GM18511 (cell line): ENCODE data around the gene EHD1.
A peak's percentile ranks its signal among the peaks of the same experiment; 100 is the strongest.

ENCODE experiments used
- ATAC-seq: cut with Tn5 transposase; IDR thresholded peaks from one replicate; pipeline ENCODE4 v1.9.1; 2021; ENCODE audit warnings: mild to moderate bottlenecking, moderate library complexity; ENCODE audit not compliant: unreplicated experiment

Gene EHD1

DNA sequence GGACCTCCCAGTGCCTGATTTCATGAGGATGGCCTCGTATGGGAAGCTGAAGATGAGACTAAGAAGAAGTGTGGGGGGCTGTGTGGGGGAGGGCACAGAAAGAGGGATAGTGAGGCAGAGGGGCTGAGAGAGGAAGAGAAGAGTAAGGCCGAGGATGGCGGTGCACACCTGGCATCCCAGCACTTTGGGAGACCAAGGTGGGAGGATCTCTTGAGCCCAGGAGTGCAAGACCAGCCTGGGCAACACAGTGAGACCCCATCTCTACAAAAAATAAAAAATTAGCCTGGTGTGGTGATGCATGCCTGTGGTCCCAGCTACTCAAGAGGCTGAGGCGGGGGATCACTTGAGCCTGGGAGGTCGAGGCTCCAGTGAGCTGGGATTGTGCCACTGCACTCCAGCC is 13.5 kb upstream of the EHD1 start:
- ATAC-seq = no peak

DNA sequence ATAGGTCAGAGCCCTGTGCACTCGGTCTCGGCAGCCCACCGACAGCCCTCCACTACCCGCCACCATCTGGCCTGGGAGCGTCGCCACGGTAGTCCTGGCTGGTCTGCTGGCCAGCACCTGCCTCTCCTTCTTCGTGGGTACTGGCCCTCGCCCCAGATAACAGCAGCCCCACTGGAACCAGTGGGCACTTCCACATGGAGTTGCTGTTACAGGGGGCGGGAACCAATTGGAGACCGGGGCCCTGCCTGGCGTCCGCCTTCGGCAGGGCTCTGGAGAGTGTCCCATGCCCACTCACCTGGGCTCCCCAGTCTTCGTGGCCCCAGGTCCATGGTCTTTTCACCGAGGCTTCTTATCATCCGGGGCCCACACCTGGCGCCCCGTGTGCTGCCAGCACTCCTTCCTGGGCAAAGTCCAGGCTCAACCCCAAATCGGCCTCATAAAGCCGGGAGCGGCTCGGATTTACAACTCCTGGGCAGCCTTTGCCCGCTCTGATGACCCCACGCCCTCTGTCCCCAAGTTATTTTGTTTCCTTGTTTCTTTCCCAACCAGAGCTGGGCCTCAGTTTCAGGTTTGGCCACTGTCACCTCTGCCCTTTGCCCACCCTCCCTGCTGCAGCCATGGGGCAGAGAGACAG is 12.9 kb upstream of the EHD1 start:
- no peak for ATAC-seq

GRCh38 chr11:64890522-64890939 is 12.1 kb upstream of the EHD1 start:
- ATAC-seq = no peak

DNA sequence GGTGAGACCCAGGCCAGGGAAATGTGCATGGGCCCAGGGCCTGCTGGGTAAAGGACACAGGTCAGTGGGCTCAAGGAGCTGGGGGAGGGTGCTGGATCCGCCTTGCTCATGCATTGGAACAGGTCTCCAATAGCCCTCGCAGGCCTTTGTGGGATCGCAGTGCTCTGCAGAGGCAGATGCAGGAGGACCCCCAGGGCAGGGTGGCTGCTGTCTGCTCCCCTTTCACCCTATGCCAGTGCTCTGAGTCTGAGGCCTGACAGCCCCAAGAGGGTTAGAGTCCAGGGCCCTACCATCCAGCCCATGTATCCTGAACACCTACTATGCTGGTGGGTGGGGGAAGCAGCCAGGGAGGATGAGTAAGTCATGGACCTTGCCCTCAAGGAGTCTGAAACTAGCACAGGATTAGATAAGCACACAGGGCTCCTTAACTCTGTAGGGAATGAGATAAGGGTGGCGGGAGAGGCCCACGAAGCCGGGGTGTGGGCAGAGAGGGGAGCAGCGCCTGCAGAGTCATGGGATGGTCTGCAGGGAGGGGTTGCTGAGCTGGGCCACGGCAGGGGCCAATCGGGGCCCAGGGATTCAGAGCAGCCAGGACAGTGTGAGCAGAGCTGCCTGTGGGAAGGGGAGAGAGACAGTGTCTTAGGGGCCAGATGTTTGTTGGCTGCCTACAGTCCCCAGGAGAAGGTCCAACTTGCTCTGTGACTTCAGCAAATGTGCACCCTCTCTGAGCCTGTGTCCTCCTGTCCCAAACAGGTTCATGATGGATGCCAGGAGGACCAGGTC is 10.5 kb upstream of the EHD1 start:
- ATAC-seq = no peak

GRCh38 chr11:64888406-64888728 is 9.9 kb upstream of the EHD1 start:
- no peak for ATAC-seq

DNA sequence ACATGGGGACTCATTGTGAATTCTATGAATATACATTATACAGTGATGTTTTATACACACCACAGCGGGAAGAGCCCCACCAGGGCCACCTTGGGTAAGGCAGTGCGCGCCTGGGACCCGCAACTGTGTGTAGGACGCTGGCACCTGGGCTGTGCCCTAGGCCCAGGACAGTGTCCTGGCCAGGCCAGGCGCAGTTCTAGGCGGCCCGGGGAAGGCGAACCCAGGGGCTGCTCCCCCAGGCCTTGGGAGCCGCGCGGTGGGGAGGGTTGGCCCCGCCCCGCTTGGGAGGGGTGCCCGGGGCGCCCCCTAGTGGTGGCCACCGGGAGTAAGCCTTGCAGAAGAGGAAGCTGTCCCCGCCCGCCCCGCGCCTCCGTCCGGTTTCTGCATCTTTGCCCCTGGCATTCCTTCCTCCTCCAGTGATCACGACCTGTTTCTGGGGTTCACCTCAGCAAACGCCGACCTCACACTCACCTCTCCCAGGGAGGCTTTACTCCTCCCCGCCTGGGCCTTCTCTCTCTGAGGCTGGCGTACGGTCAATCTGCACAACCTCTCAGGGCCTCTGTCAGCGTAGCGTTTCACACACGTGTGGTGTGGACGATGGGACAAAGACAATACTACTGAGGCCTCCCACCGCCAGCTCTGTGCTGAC is 9.5 kb upstream of the EHD1 start:
- no peak for ATAC-seq

- ATAC-seq = no peak
Observed at GRCh38 chr11:64887234-64887756, 8.9 kb upstream of the EHD1 start.

DNA sequence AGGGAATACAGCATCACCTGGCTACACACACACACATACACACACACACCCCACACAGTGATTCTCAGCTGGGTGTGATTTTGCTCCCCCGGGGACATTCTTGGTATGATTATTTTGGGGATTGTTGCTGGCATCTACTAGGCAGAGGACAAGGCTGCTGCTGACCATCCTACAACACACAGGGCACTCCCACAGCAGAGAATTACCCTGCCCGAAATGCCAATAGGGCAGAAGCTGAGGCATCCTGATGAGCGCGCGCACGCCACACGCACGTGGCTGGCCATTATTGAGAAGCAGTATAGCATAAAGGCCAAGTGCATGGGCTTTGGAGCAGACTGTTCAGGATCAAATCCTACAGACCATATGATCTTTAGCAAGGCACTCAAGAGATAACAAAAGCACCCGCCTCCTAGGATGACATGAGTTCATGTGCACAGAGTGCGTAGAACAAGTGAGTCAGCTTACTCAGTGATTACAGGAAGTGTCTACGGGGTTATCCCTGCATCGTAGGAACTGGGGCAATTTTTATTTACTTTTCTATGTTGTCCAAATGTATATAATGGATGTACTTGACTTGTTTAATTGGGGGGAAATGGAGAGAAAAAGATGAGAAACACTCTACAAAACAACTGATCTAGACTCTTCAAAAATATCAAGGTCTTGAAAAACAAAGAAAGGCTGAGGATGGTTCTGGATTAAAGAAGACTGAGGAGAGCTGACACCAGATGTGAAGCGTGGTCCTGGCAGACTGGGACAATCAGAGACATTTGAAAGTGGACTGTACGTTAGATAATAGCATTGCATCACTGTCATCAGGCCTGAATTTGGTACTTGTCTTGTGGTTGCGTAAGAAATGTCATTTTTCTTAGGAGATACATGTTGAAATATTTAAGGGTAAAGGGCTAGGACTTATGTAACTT is 7.2 kb upstream of the EHD1 start:
- ATAC-seq = no peak

GRCh38 chr11:64884019-64884418 is 5.6 kb upstream of the EHD1 start:
- ATAC-seq = no peak

DNA sequence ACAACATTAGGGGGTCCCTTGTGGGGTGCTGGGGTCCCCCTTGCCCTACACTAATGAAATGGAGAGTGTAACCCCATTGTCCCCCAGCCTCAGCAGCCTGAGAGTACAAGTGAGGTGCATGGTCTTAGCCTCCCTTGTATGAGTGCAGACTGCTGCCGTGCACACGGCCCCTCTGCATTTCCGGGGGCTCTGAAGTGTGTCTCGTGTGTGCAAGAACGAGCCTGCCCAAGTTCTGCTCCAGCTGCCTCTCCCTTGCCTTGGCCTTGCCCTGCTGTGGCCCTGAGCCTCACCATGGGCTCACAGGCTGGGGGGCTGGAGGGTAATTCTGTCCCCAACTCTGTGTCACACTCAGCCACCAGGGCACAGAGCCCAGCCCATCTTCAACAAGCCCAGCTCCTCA is 5.2 kb upstream of the EHD1 start:
- ATAC-seq = no peak

GRCh38 chr11:64882243-64882642 is 3.8 kb upstream of the EHD1 start:
- ATAC-seq = no peak

GRCh38 chr11:64881476-64881875 is 3.1 kb upstream of the EHD1 start:
- no peak for ATAC-seq

- ATAC-seq = no peak
Observed at GRCh38 chr11:64880240-64881001, 2.0 kb upstream of the EHD1 start.

- ATAC-seq = no peak
Observed at GRCh38 chr11:64879244-64879900, 951 bp upstream of the EHD1 start.

- no peak for ATAC-seq
Observed at GRCh38 chr11:64878223-64878493, 263 bp downstream of the EHD1 start.

DNA sequence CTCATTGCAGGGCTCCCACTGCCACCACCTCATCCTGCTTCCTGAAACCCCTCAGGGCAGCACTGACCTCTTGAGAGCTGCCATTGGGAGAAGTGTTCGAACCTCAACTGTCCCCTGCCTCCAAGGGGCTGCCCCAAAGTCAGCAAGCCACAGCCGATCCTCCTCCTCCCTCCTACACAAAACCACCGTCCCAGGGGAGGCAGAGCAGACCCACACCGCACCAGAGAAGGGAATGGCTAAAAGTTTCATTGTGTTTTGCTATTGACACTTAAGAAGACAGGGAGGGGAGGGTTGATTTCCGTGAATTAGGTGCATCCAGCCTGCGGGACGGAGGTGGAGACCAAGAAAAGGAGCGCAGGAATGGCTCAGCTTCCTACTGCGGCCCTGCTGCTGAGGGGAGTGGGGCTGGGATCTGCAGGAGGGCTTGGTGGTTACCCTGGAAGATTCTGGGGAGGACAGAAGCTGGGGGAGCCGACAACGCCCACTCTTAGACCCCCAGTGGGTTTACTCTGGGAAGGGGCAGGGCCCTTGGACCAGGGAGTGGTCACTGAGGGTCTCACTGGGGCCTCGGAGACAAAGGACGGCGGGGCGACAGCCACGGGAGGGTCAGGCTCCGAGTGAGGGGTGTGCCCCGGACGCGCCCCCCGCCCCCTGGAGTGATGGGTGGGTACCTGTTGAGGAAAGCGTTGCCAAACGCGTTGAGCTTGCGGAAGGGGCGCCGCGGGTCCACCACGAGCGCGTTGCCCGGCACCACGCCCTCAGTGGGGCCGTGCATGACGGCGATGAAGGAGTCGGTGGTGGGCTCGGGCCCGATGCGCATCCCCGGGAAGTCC is 815 bp downstream of the EHD1 start:
- ATAC-seq = peak; percentile 7

DNA sequence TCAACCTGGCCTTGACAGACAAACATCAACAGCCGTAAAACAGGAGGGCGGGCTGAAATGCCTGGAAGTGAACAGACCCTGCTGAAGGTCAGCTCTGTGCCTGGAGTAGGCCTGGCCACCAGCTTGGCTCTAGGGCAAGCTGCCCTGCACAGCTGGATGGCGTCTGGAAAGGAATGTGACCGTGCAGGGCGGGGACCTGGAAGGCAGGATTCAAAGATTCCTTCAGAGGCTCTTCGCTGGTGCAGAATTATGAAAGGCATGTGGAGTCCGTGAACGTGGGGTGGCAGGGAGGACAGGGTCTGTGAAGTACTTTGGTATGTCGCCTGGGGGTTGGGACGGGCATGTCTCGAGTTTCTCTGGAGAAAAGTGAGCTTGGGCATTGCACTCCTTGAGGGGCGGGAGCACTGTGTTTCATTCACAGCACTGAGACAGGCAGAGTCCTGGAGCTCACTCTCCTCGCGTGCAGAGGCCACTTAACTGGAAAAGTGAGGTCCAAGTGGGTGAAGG is 1.5 kb downstream of the EHD1 start:
- no peak for ATAC-seq

- ATAC-seq = no peak
Observed at GRCh38 chr11:64876229-64876750, 2.1 kb downstream of the EHD1 start.
